HG02678 (cell line): ENCODE data around the gene C1orf122.
A peak's percentile ranks its signal among the peaks of the same experiment; 100 is the strongest.
"Not testable (repeated sequence)": the region's sequence is repeated elsewhere in the genome, so short reads cannot be mapped to it uniquely, and the experiment has no call there.

Source experiments
- ATAC-seq: cut with Tn5 transposase; IDR thresholded peaks from one replicate; pipeline ENCODE4 v1.9.1; 2021; ENCODE audit warnings: mild to moderate bottlenecking, moderate library complexity; ENCODE audit not compliant: unreplicated experiment

Gene C1orf122

GRCh38 chr1:37807555-37808368, at the start of gene C1orf122, which contains the start of gene YRDC:
TSS of gene C1orf122 (plus strand) at chr1:37807790. CDS start at chr1:37808405, 615 bp downstream.
TSS of gene YRDC (minus strand) at chr1:37808208. CDS start at chr1:37808180, 28 bp downstream.
- ATAC-seq: peak; percentile 88

GRCh38 chr1:37759451-37759850, 48.1 kb upstream of the C1orf122 start:
- no peak for ATAC-seq

- no peak for ATAC-seq
Observed at GRCh38 chr1:37761416-37762095, 46.0 kb upstream of the C1orf122 start.

GRCh38 chr1:37762516-37762915, 45.1 kb upstream of the C1orf122 start:
- no peak for ATAC-seq

GRCh38 chr1:37763791-37764413, 43.7 kb upstream of the C1orf122 start:
- no peak for ATAC-seq

- no peak for ATAC-seq
Observed at GRCh38 chr1:37764414-37764825, 43.2 kb upstream of the C1orf122 start.

GRCh38 chr1:37764888-37765441, 42.6 kb upstream of the C1orf122 start, which contains the start of gene EPHA10:
TSS of gene EPHA10 (minus strand) at chr1:37765120. CDS start at chr1:37765066, 54 bp downstream.
- no peak for ATAC-seq

GRCh38 chr1:37765916-37766664, 41.5 kb upstream of the C1orf122 start:
- no peak for ATAC-seq

DNA sequence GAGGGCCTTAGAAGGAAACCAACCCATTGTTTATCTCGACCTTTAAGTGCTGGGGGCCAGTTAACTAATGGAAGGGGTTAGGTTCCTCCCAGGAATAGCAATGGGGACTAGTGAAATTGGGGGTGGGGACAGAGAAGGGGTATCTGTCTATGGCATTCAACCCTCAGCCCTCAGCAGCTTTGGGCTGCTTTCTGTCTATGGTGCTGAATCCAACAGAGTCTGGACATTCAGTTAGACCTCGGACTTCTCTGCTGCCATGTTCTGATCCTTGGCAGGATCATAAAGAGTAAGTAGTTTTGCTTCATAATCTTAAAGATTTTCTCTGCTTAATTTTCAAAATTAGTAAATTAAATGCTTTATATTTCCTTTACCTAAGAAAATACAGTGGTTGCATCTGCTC, 40.1 kb upstream of the C1orf122 start:
- no peak for ATAC-seq

DNA sequence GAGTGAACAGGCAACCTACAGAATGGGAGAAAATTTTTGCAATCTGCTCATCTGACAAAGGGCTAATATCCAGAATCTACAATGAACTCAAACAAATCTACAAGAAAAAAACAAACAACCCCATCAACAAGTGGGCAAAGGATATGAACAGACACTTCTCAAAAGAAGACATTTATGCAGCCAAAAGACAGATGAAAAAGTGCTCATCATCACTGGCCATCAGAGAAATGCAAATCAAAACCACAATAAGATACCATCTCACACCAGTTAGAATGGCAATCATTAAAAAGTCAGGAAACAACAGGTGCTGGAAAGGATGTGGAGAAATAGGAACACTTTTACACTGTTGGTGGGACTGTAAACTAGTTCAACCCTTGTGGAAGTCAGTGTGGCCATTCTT, 36.1 kb upstream of the C1orf122 start:
- ATAC-seq: not testable (repeated sequence)

DNA sequence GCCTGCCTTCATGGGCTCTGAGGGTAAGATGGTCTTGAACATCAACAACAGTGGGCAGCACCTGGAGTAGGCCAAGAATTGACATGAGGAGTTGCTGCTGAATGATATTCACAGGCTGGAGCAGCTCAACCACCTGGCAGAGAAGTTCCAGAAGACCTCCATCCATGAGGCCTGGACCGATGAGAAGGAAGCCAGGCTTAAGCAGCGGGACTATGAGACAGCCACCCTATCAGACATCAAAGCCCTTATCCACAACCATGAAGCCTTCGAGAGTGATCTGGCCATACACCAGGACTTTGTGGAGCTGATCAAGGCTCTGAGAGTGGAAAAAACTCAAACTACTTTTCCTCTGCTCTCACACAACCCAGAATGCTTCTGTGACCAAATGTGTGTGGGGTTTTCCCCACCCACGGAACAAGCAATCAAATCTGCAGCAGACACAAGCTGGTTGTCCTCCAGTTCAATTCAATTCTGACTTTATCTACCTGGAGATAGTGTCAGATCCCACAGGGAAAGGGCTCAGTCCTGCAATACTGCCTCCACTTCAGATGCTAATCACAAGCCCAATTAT, 30.6 kb upstream of the C1orf122 start:
- ATAC-seq: no peak

- no peak for ATAC-seq
Observed at GRCh38 chr1:37778654-37779053, 28.9 kb upstream of the C1orf122 start.

GRCh38 chr1:37782491-37782890, 25.1 kb upstream of the C1orf122 start:
- ATAC-seq: no peak

DNA sequence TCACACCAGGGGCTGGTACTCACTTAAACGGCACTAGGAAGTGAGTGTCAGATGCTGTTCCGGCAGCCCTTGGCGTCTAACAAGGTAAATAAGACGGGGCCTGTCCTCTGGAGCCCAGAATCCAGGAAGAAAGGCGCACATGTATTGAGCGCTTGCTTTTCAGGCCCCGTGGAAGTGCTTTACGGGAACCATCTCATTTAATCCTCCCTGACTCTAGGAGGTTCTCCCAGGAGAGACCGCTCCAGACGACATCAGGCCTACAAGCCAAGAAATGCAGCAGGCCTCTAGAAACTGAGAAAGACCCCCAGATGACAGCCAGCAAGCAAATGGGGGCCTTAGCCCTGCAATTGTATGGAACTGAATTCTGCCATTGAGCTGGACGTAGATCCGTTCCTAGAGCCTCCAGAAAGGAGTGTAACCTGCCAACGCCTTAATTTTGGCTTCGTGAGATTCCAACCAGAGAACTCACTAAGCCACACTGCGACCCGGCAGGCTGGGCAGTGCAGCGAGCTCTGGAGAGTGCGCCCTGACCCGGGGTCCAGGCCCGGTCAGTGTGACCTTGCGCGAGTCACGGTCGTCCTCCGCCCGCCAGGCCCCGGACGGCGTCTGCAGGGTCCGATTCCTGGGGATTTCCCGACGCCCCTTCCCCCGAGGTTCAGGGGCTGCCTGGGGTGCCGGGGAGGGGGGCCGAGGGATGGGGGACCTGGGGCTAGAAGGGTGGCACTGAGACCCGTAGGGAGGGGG, 14.5 kb upstream of the C1orf122 start:
- ATAC-seq: no peak

- ATAC-seq: peak; percentile 61
Observed at GRCh38 chr1:37793773-37794371, 13.7 kb upstream of the C1orf122 start, which contains the start of gene MANEAL. TSS of gene MANEAL (plus strand) at chr1:37793847. CDS start at chr1:37794183, 336 bp downstream.

DNA sequence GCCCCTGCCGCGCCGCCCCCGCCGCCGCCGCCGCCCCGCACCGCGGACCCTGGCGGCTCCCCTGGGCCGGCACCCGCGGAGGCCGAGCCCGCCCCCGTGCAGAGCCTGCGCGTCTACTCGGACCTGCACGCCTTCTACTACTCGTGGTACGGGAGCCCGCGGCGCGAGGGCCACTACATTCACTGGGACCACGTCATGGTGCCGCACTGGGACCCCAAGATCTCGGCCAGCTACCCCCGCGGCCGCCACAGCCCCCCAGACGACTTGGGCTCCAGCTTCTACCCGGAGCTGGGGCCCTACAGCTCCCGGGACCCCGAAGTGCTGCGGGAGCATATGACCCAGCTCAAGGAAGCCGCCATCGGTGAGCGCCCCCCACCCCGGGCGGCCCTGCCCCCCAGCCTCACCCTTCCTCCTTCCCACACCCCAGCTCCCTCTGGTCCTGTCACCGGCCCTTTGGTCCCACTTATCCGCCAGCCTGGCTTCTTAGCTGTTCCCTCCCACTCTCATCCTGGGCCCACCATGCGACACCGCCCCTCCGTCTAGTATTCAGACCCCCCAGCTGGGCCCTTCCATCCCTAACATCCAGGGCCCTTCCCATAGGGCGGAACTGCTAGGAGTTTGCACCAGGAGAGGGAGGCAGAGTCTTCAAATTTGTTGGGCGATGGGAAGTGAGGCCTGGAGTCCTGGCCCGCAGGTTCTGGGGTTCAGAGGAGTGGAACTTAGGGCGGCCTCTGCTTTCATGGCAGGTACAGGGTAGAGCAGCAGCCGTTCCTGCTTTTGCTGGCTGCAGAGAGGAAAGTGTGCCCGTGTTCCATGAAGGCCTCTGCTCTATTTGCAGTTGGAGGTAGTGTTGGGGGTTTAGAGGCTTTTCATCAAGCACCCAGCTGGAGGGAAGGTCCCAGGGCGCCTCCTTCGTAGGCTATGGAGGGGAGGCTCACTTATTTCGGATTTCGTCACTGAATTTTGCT, 12.9 kb upstream of the C1orf122 start:
- peak; percentile 22 for ATAC-seq

DNA sequence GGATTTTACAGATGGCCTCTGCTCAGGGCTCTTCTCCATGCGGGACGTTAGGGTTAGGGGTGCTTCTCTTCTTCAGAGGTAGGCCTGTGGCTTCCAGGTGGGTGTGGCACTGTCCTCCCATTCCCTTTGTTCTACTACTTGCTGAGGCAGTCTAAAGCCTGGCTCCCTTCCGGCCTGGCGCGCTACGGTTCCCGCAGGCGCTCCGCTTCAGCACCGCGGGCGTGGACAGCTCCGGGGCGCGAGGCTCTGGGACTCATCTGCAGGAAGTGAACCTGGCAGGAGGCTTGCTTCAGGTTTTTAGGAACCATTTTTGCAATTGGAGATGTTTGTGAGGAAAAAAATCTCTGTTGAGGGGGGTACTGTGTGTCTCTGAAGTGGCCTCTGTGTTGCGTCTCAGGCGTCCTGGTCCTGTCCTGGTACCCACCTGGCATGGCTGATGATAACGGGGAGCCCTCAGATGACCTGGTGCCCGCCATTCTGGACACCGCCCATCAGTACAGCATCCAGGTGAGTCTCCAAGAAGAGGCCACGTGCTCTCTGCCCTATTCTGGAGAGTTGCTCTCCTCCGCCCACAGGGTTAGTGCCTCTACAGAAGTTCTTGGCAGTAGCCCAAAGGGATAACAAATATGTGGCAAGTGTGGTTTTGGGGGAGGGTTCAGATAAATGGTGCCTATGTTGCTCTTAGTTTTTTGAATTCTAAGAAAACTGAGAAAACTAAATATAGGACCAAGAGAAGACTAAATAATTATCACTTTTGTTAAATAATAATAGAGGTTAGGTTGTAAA, 12.1 kb upstream of the C1orf122 start:
- no peak for ATAC-seq
